BE2C (cell line): ENCODE results near the gene CYP19A1.

Experiments
- DNase-seq: peaks from one replicate; pipeline ENCODE4 v3.0.0-alpha.2; 2020
- H3K27me3 ChIP-seq: fragments of 250-450 bp; sonication (Bioruptor Pico); 2 replicates; pipeline ENCODE4 v1.5.1; 2020; ENCODE audit warnings: mild to moderate bottlenecking
- H3K36me3 ChIP-seq: fragments of 250-450 bp; sonication (Bioruptor Pico); 2 replicates; pipeline ENCODE4 v1.5.1; 2020; ENCODE audit warnings: mild to moderate bottlenecking
- H3K4me1 ChIP-seq: fragments of 250-450 bp; sonication (Bioruptor Pico); 2 replicates; pipeline ENCODE4 v1.5.1; 2020
- H3K4me3 ChIP-seq: 2 replicates; pipeline ENCODE4 v1.5.1; 2011; ENCODE audit warnings: low read depth, low read length
- H3K9me3 ChIP-seq: fragments of 250-450 bp; sonication (Bioruptor Pico); 2 replicates; pipeline ENCODE4 v1.5.1; 2020
- CTCF ChIP-seq: IDR thresholded peaks from 2 replicates; pipeline ENCODE4 v1.5.1; 2012; ENCODE audit warnings: mild to moderate bottlenecking, low read depth, low read length

CYP19A1 gene

GRCh38 chr15:51319539-51319938, 18.9 kb downstream of the CYP19A1 start:
- no peak for DNase-seq
- Histone ChIP-seq H3K4me1 (no peaks in the 10 kb centered on the region), H3K9me3 (no peaks in the 10 kb centered on the region; the same call in 1 of the 2 replicates), H3K4me3 (no peak overlapping the region), H3K36me3 (no peaks in the 10 kb centered on the region), H3K27me3 (no peaks in the 10 kb centered on the region)
- no peak for TF ChIP-seq CTCF

- Histone ChIP-seq H3K36me3 (no peaks in the 10 kb centered on the region), H3K4me3 (no peak overlapping the region), H3K9me3 (no peaks in the 10 kb centered on the region; the same call in 1 of the 2 replicates), H3K4me1 (no peaks in the 10 kb centered on the region), H3K27me3 (no peaks in the 10 kb centered on the region)
- no peak for TF ChIP-seq CTCF
- no peak for DNase-seq
These were observed 19.8 kb downstream of the CYP19A1 start for GRCh38 chr15:51318382-51319150.

GRCh38 chr15:51316636-51317035, 21.8 kb downstream of the CYP19A1 start:
- H3K4me1 ChIP-seq = no peaks in the 10 kb centered on the region
- no peak overlapping the region for H3K4me3 ChIP-seq
- DNase-seq = no peak
- no peak for TF ChIP-seq CTCF
- no peaks in the 10 kb centered on the region for H3K27me3 ChIP-seq
- no peaks in the 10 kb centered on the region; the same call in 1 of the 2 replicates for H3K9me3 ChIP-seq
- no peaks in the 10 kb centered on the region for H3K36me3 ChIP-seq

GRCh38 chr15:51315726-51316125, 22.7 kb downstream of the CYP19A1 start:
- TF ChIP-seq CTCF = no peak
- H3K27me3 ChIP-seq = no peaks in the 10 kb centered on the region
- no peak overlapping the region for H3K4me3 ChIP-seq
- DNase-seq = no peak
- H3K9me3 ChIP-seq = no peaks in the 10 kb centered on the region; the same call in 1 of the 2 replicates
- no peaks in the 10 kb centered on the region for H3K4me1 ChIP-seq
- no peaks in the 10 kb centered on the region for H3K36me3 ChIP-seq

- no peak for DNase-seq
- no peaks in the 10 kb centered on the region for H3K36me3 ChIP-seq
- TF ChIP-seq CTCF = no peak
- H3K4me3 ChIP-seq = no peak overlapping the region
- no peaks in the 10 kb centered on the region for H3K27me3 ChIP-seq
- H3K4me1 ChIP-seq = no peaks in the 10 kb centered on the region
- no peaks in the 10 kb centered on the region; the same call in 1 of the 2 replicates for H3K9me3 ChIP-seq
These were observed 23.7 kb downstream of the CYP19A1 start for GRCh38 chr15:51314391-51315337.
